HG03097 (cell line): ENCODE results near the gene TBC1D32.
"Not testable (repeated sequence)": the region's sequence is repeated elsewhere in the genome, so short reads cannot be mapped to it uniquely, and the experiment has no call there.

Experiments used
- ATAC-seq: cut with Tn5 transposase; IDR thresholded peaks from one replicate; pipeline ENCODE4 v1.9.1; 2021; ENCODE audit not compliant: unreplicated experiment, low FRiP score

Gene TBC1D32

DNA sequence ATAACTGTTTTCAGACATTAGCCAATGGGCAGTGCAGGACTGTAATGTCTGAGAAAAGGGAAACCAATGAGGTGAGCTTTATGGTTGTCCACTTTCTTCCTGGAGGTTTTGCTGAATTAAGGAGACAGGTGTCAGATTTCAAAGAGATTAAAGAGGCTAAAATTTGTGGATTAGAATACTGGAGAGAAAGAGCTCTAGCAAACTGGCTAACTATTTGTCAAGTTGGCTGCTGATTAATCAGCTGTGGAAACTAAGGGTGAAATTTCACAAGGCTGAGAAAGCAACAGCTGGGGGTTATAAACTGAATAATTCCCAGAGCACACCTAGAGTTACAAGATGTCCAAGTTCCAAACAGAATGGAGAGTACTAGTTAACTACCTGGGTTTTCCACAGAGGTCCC lies 198.9 kb downstream of the TBC1D32 start:
- no peak for ATAC-seq

DNA sequence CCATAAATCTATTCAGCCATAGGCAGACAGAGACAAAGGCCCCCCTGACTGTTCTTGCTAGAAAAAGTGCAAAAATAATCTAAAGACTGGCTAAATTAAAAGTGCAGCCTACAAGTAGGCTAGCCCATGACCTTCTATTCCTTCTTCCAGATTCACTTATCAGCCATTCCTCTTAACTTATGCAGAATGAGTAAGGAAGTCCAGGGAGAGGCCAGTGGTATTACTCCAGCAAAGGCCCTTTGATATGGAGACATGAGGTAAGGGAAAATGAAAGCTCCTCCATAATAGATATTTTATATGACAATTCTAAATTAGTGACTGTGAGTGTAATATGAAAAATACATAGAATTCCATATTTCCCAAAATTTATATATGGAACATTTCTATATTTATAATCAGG lies 199.4 kb downstream of the TBC1D32 start:
- ATAC-seq = no peak

DNA sequence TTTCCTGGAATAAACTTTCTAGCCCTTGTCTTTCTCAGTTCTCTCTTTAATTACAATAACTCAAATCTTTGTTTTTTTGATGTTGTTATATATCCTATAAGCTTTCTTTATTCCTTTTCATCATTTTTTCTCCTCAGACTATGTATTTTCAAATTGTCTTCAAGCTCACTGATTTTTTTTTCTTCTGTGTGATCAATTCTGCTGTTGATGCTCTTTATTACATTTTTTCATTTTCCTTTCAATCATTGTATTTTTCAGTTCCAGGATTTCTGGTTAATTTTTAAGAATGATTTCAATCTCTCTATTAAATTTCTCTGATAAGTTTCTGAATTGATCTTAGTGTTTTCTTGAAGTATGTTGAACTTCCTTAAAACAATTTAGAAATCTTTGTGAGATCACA lies 209.7 kb downstream of the TBC1D32 start:
- ATAC-seq = no peak

DNA sequence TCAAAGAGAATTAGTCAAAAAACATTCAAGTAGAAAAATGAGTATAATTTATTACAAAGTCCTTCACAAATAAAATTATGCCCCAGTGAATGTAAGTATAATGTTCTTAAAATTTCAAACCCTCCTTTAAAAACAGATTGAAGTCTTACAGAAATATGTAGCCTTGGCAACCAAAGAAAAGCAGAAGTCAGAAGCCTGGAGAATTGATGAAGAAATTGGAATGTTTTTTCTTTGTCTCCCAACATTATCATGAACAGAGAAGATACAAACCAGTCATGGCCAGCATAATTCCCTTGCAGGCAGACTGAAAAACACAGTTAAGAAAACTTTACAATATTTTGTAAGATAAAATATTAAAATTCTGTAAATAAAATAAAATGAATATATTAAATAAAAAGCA lies 221.9 kb downstream of the TBC1D32 start:
- no peak for ATAC-seq

DNA sequence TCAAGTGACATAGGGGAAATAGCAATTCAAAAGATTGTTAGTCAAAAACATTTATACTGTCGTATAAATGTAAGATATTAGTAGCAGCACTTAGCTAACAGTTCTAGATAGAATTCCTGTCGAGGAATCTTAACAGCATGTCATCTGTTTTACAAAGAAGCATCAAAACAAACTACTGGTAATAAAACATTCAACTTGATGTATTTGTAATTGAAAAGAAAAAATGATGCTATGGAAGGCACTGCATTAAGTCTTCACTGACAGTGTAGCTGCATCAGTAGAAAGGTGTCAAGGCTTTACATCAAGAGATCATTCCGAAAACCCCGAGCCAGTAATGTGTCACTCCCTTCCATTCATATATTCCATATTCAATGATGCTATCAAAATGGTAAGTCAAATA lies 223.5 kb downstream of the TBC1D32 start:
- ATAC-seq = no peak

DNA sequence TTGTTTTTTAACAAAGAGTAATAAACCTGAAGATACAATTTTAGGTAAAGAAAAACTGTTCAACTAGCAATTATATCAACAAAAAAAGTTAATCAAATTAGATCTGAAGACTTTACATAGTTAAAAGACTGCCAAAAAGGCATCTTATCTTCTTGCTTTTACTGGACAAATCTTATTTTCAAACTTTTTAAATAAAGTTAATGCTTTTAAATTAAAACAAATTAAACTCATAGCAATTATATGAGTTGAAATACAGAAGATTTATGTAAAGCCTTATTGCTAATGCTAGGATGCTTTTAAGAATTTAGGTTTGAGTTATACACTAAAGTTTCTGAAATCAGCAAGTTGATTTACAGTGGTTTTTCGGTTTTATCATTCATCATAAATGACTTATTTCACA lies 227.3 kb downstream of the TBC1D32 start:
- ATAC-seq = no peak

DNA sequence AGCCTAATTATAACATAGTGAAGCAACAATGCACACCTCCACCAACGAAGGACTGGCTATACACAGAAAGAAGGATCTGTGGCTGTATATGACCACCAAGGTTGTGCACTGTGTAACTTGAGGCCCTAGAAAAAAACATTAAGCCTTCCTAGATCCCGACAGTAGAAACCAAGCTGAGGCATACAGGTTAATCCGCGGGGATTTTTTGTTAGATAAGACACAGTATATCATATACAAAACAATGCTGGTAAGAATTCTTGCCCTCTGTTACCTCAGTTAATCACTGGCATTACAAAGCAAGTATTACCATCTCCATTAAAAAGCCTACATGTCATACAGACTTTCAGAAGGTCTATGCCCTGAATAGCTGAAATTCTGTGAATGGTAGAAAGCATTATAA lies 228.8 kb downstream of the TBC1D32 start:
- ATAC-seq = no peak

DNA sequence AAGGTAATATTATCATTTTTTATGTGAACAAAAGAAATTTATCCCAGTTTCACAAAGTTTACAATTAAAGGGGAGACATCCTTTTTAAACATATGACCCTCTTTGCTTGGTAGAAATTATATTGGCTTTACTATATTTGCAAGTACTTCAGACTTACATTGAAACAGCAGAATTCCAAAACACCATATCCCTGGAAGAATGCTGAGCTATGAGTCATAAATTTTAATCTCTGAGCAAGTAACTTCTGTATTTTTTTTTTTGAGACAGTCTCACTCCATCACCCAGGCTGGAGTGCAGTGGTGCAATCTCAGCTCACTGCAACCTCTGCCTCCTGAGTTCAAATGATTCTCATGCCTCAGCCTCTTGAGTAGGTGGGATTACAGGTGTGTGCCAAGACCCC lies 240.4 kb downstream of the TBC1D32 start:
- ATAC-seq = no peak

DNA sequence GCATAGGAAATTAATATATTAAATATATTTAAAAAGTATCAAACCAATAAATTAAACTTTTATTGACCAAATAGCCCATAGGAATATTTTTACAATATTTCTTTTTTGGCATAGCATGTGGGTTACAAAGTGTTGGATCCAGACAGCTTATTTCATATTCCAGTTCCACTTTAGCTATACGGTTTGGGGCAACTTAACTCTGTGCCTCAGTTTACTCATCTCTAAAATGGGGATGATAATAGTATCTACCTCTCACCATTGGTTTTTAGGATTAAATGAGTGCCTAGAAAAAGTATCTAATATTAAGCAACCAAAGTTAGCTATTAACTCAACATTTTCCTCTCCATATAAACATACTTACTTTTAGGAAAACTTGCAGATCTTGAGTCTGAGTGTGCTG lies 243.8 kb downstream of the TBC1D32 start:
- no peak for ATAC-seq

DNA sequence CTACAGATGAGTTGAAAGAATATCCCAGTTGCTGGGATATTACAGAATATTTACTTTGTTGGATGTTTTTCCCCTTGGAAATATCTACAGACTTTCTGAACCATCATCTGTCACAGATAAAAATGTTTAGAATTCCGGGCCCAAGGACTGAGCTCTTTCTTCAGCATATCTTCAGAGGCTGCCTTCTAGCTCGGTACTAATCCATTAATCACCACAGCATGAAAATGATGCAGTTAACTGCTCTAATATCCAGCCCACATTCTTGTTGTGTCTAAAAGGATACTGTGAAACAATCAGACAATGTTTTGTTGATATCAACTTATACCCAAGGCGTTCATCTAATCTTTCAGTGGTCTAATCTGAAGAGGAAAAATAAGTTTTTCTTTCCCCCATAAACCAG lies 247.4 kb downstream of the TBC1D32 start:
- ATAC-seq = no peak

DNA sequence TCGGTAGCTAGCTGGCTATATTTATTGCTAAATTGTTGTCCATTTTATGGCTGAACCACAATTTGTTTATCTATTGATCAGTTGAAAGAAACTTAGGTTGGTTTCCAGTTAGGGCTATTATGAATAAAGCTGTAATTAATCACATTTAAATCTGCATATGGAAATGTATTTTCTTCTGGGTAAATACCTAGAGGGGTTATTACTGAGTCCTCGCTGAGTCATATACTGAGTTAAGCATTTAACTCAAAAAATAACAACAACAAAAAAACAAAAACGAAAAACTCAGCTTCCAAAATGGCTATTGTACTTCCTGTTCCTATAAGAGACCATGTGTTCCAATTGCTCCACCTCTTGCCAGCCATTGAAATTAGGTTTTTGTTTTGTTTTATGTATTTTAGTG lies 258.2 kb downstream of the TBC1D32 start:
- ATAC-seq = no peak

DNA sequence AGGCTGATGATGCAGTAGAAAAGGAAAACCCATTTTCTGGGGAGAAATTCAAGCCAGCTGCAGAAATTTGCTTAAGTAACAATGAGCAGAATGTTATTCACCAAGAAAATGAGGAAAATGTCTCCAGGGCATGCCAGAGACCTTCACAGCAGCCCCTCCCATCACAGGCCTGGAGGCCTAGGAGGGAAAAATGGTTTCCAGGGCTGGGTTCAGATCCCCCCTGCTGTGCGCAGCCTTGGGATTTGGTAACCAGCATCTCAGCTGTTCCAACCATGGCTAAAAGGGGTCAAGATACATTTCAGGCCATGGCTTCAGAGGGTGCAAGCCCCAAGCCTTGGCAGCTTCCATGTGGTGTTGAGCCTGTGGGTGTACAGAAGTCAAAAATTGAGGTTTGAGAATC lies 265.5 kb downstream of the TBC1D32 start:
- ATAC-seq = not testable (repeated sequence)

DNA sequence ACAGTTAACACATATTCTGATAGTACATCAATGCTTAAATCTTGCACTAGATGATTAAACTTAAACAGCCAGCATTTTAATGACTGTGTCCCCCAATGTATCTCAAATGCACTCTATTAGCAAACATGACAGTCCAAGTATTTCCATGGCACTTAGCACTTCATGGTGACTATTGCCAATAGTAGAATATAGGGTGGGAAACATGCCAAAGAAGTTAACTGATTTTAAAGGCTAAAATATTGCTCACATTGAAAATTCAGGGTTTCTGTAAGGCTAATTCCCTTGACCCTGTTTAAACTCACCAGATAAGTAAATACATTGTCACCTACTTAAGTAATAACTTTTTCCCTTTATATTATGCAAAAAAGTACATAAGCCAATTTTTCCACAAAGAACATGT lies 266.9 kb downstream of the TBC1D32 start:
- no peak for ATAC-seq

DNA sequence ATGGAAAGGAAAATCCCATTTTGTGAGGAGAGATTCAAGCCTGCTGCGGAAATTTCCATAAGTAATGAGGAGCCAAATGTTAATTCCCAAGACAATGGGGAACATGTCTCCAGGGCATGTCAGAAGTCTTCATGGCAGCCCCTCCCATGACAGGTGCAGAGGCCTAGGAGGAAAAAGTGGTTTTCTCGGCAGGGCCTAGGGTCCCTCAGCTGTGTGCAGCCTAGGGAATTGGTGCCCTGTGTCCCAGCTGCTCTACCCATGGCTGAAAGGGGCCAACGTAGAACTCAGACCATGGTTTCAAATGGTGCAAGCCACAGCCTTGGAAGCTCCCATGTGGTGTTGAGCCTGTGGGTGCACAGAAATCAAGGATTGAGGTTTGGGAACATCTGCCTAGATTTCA lies 269.9 kb downstream of the TBC1D32 start:
- ATAC-seq = no peak

DNA sequence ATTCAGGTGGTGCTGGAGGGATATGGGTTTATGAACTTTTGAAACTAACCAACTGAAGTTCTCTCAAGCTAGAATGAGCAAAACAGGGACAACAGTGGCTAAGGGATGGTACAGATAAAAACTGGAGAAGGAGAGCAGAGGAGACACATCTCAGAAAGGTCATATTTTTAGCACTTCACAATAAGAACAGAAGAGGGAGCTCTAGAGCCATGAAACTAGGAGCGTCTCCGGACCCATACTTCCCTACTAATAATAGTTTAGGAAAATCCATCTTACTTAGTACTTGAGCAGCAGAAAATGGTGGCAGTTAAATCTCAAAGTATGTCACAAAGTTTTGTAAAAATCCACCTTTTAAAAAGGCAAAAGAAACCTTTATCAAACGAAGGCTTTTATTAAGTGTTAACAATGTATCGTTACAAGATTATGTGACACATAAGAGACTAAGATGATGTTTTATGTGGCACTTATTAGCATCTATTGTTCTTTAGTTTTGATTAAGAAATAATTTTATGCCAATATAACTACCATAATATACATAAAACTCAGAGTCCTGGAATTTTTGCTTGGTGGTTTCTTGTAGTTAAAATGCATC lies 278.6 kb downstream of the TBC1D32 start:
- no peak for ATAC-seq

DNA sequence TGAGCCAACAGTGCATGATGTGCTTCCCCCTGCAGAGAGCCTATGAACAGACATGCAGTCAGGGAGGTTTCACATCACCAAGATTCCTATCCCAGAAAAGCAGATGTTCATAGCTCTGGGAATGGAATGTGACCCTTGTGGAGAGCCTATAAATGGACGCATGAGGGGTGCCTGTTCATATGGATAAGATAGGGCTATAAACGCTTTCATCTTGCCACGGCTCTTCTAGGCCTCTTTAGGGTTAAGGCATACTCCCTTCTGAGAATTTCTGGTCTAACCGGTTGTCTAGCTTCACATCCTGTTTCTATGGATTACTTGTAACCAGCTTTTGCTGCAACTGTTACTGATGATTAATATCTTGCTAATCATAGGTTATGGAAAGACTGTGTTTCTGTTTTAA lies 285.7 kb downstream of the TBC1D32 start:
- ATAC-seq = not testable (repeated sequence)

DNA sequence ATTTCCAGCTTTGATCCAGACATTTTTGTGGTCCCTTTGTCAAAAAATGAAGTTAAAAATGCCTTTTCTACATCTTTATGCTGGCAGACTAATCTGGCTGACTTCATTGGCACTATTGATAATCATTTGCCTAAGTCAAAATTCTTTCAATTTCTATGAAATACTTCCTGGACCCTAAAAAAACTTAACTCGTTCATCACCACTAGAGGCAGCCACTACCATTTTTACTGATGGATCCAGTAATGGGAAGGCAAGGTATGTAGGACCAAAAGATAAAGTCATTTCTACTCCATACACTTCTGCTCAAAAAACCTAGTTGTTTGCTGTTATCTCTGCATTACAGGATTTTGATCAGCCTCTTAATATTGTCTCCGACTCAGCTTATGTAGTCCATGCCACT lies 289.4 kb downstream of the TBC1D32 start:
- not testable (repeated sequence) for ATAC-seq

DNA sequence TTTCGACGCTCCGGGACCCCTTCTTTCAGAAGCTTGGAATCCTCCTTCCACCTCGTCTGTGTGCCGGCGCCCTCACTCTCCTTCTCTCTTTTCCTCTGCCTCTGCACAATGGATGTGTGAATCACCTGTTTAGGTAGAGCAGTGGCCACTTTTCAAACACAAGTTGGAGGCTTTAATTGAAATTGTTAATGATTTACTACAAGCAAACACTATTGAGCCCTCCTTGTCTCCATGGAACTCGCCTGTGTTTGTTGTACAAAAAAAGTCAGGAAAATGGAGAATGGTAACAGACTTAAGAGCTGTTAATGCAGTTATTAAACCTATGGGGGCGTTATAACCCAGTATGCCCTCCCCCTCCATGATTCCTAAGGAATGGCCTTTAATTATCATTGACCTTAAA lies 290.6 kb downstream of the TBC1D32 start:
- ATAC-seq = not testable (repeated sequence)

DNA sequence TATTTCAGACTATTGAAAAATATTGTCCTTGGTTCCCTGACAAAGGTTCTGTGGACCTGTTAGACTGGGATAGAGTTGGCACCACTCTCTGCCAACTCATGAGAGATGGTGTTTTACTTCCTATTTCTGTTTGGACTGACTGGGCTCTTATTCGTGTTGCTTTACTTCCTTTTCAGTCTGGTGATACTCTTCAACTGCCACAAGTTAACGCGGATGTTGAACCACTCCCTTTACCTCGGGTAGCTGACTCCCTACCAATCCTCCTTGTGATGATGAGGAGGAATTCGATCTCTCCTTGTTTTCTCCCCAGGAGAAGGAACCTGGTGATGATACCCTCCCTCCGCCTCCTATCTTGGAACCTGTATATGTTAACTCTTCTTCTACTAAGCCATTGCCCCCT lies 291.1 kb downstream of the TBC1D32 start:
- not testable (repeated sequence) for ATAC-seq

DNA sequence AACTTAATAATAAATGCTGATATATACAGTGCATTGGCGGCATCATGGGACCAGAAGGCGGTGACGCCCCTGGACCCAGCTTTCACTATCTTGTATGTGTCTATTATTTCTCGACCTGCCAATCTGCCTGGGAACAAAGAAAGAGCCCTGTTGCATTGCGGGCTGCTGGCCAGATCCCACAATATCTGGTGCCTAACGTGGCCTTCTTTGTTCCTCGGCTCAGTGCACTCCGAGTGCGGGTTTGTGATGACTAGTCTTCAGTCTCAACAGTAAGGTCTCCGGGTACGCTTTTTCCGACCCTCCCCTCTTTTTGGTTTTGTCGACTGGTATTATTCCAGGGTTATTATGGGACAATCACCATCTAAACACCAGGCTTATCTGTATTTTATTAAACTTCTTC lies 291.5 kb downstream of the TBC1D32 start:
- ATAC-seq = no peak

DNA sequence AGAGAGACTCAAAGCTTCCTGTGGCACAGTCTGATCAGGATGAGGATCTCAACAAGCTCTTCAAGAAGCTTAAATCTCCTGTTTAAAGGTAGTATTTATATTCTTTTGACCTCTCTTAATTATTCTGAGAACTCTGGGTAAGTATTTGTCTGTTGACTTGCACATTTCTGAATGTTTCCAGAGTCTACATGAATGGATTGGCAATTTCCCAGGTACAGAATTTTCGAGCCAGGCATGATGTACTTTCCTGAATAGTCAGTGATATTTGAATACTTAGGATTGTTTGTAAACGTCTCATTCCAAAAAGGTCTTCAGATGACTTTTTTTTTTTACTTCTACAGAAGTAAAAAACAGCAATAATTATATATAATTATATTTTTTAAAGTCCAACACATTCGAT lies 293.4 kb downstream of the TBC1D32 start:
- ATAC-seq = no peak

DNA sequence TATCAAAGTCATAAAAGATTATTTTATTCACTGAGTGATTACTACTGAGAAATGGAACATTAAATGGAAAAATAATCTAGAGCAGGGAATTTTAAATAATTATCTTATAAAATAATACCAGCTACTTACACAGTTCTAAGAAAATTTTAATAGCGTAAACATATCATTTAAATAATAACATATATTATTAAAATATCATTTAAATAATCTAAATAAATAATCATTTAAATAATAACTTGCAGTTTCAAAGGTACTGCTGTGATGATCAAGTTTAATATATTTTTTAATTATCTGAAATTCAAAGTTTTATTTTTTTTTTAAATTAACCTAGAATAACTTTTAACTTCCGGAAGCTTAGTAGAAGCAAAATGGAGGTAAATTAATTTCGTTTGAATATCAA lies 301.2 kb downstream of the TBC1D32 start:
- ATAC-seq = no peak

DNA sequence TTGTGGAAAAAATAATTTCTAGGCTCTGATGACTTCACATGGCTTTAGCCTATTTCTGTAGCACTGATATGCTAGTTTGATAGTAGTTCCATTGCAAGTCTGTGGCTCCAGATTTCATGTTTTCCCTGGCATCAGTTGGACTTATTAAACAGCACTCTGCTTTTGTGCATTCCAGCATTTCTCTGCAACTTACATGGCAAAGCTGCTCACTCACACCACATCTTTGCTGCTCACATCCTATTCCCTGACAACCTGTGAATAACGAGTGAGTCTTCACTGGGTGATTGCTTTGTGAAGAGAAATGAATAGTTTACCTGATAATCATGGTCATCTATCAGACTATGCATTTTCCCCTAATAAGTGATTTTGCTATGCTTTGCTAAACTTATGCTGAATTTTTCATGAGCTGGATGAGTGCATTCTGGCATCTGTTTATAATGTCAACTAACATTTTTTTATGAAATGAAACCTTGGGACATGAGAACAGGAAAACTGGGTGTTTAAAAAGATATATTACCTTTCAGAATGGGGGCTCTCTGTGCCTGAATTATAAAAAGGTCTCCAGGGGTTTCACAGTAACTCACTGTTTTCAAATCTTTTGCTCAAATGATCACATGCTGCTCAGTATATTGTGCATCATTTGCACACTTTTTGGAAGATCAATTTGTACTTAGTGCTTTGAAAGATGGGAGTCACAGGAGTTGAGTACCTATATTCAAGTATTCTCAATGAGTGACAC lies 301.8 kb downstream of the TBC1D32 start:
- no peak for ATAC-seq
